MG63 (cell line): ENCODE results near the gene ALOX5AP. TPM values are rescaled to one million over a fixed set of nuclear protein-coding genes. Genes with fewer than 3 reads are reported as not detected.

Experiments used
- DNase-seq: peaks from one replicate; pipeline ENCODE4 v3.0.0-alpha.2; 2020
- H3K27me3 ChIP-seq: fragments of 250-450 bp; sonication (Bioruptor Pico); 2 replicates; pipeline ENCODE4 v1.5.1; 2020; ENCODE audit warnings: mild to moderate bottlenecking, moderate library complexity
- H3K36me3 ChIP-seq: fragments of 250-450 bp; sonication (Bioruptor Pico); 2 replicates; pipeline ENCODE4 v1.5.1; 2020; ENCODE audit warnings: mild to moderate bottlenecking, moderate library complexity
- H3K4me3 ChIP-seq: fragments of 250-450 bp; sonication (Bioruptor Pico); 2 replicates; pipeline ENCODE4 v1.5.1; 2020; ENCODE audit warnings: mild to moderate bottlenecking, moderate library complexity
- H3K9me3 ChIP-seq: fragments of 250-450 bp; sonication (Bioruptor Pico); 2 replicates; pipeline ENCODE4 v1.5.1; 2020; ENCODE audit warnings: mild to moderate bottlenecking, moderate library complexity
- total RNA-seq: library from RNA; depleted of rRNA; stranded (reverse); fragments of >200 nt; shearing (Covaris generic); gene quantifications from 2 replicates; pipeline ENCODE4 v1.2.3, GENCODE V29; 2014; ENCODE audit warnings: low replicate concordance

The ALOX5AP gene
- total RNA-seq, 1 experiment from 2014 or later = not detected

DNA sequence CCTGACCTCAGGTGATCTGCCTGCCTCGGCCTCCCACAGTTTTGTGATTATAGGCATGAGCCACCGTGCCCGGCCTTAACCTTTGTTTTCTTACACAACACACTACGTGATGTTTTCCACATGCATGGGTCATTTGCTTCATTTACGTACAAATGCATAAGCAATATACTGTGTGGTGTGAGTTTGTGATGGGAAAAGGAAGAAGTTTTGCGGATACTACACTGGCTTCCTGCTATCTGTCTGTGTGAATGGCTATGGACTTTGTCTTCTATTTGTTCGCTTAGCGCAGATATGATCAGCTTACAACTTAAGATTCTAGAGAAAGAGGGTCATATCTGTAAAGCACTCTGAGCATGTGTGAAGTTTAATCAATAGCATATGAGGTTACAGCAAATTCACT is 5.5 kb upstream of the ALOX5AP start:
- no peak overlapping the region for H3K4me3 ChIP-seq
- H3K36me3 ChIP-seq = no peaks in the 10 kb centered on the region
- no peak for DNase-seq
- no peaks in the 10 kb centered on the region for H3K27me3 ChIP-seq
- H3K9me3 ChIP-seq = no peaks in the 10 kb centered on the region

DNA sequence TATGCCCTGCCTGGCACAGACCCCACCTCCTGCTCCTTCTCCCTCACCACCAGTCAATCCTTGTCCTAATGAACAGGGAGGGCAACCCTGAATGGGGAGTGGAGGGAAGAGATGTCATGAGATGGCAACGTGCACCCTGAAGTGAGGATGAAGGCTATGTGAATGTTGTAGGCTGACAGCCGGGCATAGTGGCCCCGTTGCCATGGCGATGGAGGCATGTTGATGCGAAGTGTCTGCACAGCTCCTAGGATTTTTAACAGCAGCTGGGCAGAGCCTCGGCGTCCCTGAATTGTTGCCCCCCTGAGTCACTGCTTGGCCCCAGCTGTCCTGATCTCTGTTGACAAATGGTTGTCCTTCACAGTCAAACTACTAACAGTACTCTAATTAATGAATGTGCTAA is 4.8 kb upstream of the ALOX5AP start:
- no peak for DNase-seq

DNA sequence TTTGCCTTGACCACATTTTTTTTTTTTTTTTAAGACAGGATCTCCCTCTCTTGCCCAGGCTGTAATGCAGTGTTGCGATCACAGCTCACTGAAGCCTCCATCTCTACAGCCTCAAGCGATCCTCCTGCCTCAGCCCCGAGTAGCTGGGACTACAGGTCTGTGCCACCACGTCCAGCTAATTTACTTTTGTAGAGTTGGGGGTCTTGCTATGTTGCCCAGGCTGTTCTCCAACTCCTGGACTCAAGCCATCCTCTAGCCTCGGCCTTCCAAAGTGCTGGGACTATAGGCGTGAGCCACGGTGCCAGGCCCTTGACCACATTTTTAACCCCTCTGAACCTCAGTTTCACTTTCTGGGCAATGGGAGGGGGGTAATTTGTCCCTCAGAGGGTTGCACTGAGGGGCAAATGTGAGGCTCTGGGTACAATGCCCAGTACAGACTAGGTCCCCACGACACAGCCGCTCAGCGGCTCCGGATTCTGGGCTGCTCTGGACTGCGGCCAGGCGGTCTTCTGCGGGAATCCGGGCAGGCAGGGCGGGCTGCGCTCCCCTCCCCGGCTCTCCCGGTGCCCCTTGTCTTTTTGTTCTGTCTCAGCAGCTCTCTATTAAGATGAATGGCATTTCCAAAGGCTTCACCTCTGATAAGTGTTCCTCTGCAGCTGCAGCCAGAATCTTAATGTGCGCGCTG is 3.8 kb upstream of the ALOX5AP start:
- no peaks in the 10 kb centered on the region for H3K36me3 ChIP-seq
- H3K27me3 ChIP-seq = peaks cover 2% of the 10 kb centered on the region; the same call in 1 of the 2 replicates
- no peaks in the 10 kb centered on the region for H3K9me3 ChIP-seq
- no peak overlapping the region for H3K4me3 ChIP-seq
- no peak for DNase-seq

More for the DNA sequence above, 4.8 kb upstream of the ALOX5AP start:
- Histone ChIP-seq H3K4me3 (no peak overlapping the region), H3K36me3 (no peaks in the 10 kb centered on the region), H3K27me3 (peaks cover 1% of the 10 kb centered on the region; the same call in 1 of the 2 replicates), H3K9me3 (no peaks in the 10 kb centered on the region)

DNA sequence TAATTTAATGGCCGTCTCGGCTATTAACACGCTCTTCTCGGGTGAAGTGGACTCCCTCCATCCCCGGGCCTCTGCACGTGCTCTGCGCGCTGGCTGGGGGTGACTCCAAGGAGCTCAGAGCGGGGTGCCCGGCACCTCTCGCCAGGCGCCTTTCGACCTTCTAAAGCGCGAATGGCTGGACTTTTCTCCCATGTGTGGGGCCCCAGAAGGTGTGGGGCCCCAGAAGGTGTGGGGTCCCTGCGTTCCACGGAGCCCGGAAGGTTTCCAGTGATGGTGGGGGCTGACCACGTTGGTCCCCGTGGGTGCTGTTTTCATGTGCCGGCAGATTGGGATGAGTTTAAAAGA is 3.3 kb upstream of the ALOX5AP start:
- Histone ChIP-seq H3K36me3 (no peaks in the 10 kb centered on the region), H3K27me3 (peaks cover 2% of the 10 kb centered on the region; the same call in 1 of the 2 replicates), H3K9me3 (no peaks in the 10 kb centered on the region), H3K4me3 (no peak overlapping the region)
- DNase-seq = no peak

DNA sequence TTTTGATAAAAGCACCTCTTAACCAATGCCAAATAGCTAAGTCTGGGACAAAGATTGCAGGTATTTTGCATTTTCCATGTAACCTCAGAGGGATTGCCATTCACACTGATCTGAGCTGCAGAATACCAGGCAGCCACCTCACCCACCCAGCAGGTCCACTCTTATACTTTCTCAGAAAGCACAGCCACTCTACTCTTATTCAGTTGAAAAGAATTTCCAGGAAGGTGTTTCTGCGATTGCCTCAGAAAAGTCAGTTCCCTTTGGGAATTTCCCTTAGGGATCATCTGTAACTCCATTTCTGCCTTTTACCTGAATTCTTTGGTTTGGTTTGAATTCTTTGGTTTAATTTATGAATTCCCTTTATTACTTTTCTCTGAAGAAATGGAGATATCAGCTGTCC is 904 bp upstream of the ALOX5AP start:
- DNase-seq = no peak
- Histone ChIP-seq H3K4me3 (no peak overlapping the region), H3K36me3 (no peaks in the 10 kb centered on the region), H3K27me3 (peaks cover 2% of the 10 kb centered on the region; the same call in 1 of the 2 replicates), H3K9me3 (no peaks in the 10 kb centered on the region)

DNA sequence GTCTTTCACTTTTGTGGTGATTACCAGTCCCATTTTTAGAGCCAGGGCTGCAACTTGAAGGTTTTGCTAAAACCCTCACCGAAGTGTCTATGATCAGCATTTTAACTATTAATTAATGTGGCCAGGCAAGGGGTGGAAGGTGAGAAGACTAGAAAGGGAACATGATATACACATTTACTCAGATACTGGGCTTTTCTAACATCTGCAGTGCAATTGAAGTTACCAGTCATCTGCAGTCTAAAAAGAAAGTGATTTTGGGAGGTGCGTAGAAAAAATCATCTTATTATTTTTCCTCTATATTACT is 481 bp downstream of the ALOX5AP start:
- DNase-seq = no peak
- Histone ChIP-seq H3K27me3 (peaks cover 2% of the 10 kb centered on the region; the same call in 1 of the 2 replicates), H3K36me3 (no peaks in the 10 kb centered on the region), H3K9me3 (no peaks in the 10 kb centered on the region), H3K4me3 (no peak overlapping the region)

DNA sequence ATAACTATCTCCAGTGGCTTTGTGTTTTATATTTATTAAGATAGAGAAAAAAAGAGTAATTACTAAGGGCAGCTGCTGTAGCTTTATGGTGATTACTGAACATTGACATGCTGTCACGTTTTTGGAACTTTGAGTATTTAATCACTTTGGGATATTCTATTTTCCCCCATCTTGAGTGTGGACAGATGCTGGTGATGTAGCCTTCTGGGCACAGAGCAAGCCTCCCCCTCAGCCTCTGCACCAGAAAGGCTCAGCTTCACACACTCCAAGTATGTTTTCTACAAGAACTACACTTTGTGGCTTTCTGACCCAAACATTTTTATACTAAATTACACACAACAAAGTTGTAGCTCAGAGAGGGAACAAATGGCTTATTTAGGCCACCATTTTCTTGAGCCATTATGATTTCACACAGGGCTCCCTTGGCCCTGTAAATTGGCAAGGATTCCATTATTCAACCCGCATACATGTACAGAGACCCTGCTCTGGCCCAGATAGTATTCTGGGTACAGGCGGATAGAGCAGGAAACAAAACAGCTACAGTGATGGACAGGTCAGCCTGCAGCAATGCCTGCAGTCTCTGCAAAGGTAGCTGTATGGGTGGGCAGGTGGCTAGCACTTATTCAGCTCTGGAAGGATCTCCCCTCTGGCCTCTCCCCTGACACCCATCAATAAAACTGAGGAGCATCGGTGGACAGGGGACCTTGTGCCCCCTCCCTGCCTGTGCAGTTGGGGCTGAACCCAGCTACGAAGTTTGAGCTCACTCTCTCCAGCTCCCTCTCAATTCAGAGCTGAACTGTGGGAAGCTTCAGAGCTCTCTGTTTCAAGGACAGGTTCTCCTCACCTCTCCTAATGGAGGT is 1.3 kb downstream of the ALOX5AP start:
- Histone ChIP-seq H3K9me3 (no peaks in the 10 kb centered on the region), H3K27me3 (peaks cover 2% of the 10 kb centered on the region; the same call in 1 of the 2 replicates), H3K36me3 (no peaks in the 10 kb centered on the region), H3K4me3 (no peak overlapping the region)
- no peak for DNase-seq

DNA sequence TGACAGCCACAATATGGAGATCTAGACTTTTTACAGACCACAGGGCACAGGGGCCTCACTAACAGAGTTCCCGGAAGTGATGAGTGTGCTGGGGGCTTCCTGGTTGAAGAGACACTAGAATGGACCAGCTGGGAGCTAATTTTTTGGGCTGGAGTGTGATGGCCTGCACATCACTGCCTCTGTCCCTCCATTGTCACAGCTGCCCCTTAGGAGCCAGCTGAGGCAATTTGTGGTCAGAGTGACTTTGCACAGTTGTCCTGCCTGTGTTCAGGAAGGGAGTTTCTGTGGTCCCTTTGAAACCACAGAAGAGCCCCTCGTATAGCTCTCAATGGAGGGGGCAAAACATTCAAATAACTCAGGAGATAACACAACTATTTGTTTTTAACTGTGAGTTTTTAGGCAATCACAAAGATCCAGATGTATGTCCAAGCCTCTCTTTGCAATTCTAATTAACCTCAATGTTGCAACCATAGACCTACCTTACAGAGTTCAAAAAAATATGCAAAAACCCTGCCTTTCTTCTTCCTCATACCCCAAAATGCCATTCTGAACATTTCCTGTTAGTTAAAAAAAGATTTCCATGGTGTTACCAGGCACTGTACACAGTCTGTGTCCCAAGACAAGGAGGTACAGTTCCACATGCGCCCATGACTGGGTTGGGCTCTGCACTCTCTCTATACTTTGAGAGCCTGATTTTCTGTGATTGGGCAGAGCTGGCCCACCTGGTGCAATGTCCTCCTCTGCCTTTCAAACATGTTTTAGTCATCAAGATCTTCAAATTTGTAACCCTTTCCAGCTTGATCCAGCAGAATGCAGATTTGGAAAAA is 2.4 kb downstream of the ALOX5AP start:
- H3K27me3 ChIP-seq = peaks cover 2% of the 10 kb centered on the region; the same call in 1 of the 2 replicates
- no peak for DNase-seq
- no peaks in the 10 kb centered on the region for H3K36me3 ChIP-seq
- H3K4me3 ChIP-seq = no peak overlapping the region
- H3K9me3 ChIP-seq = no peaks in the 10 kb centered on the region

DNA sequence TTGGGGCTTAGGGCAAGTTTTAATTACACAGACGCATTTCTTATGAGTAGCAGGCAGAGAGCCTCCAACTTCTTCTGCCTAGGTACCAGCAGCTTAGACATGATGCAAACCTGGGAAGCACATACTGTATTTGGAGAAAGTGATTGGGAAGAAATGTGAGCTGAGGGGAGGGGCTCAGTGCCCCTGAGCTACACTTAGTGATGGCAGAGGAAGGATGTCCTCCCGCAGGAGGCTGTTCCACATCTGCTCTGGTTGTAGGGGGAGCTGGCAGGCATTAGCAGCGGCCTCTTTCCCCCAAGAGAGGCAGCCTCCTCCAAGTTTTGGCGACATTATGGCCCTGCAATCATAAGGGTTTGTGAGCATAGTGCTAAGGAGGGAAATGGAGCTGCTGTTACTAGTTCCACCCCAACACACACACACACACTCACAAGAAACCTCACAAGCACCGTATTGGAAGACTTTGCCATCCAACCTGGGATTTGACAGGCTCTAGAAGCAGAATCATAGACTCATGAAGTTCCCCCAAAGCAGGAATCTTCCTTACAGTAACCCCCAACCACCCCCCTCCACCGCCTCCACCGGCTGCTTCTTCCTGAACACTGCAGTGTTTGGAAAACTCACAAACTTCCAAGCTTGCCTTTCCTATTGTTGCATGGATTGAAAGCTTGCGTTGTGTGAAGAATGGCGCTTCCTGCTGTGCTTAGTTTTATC is 3.3 kb downstream of the ALOX5AP start:
- Histone ChIP-seq H3K36me3 (no peaks in the 10 kb centered on the region), H3K9me3 (no peaks in the 10 kb centered on the region), H3K4me3 (no peak overlapping the region), H3K27me3 (peaks cover 2% of the 10 kb centered on the region; the same call in 1 of the 2 replicates)
- DNase-seq = no peak

DNA sequence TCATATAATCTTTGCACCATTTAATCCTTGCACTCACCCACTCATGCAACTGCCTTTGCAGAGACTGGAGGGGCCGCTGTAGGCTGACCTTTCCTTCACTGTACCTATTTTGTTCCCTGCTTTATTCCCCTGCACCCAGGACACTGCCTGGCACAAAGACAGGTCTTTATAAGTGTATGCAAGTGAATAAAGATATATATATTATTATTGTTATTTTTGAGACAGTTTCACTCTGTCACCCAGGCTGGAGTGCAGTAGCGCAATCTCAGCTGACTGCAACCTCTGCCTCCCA is 3.8 kb downstream of the ALOX5AP start:
- Histone ChIP-seq H3K4me3 (no peak overlapping the region), H3K9me3 (no peaks in the 10 kb centered on the region), H3K36me3 (no peaks in the 10 kb centered on the region), H3K27me3 (peaks cover 2% of the 10 kb centered on the region; the same call in 1 of the 2 replicates)
- DNase-seq = no peak

DNA sequence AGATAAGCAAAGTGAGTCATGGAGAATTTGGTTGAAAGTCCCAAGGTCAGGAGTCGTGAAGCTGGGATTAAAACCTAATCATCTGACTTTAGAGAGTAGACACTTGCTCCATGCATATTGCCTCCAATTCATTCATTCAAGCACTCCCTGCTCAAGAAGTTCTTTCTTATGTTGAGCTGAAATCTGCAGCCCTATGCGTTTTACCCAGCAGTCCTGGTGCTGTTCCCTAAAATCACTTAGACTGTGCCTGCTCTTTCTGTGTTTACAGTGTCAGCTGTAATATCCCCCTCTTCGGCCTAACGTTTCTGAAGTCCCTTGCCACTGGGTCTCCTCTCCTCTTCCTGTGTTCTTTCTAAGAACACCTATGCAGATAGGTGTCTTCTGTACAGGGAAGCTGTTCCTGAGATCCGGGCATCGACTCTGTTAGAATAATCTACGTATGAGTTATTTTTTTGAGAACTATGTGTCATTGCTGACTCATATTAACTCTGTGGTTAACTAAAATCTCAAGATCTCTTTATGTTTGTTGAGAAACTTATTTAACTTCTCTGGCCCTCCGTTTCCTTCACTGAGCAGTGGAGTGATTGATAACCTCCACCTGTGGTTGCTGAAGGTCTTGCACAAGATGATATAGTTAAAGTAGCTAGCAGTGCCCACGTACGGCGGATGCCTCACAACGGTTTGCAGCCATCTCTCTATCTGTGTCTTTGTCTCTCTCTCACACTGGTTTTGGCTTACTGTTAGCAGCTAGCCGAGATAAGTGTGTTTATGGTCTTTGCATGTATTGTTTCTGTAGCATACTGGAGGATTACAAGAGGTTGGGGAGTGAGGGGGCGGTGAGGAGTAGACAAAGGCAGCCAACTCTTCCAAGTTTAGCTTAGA is 4.7 kb downstream of the ALOX5AP start:
- Histone ChIP-seq H3K36me3 (no peaks in the 10 kb centered on the region), H3K9me3 (no peaks in the 10 kb centered on the region), H3K4me3 (no peak overlapping the region), H3K27me3 (peaks cover 2% of the 10 kb centered on the region; the same call in 1 of the 2 replicates)
- peak; percentile 75 for DNase-seq

DNA sequence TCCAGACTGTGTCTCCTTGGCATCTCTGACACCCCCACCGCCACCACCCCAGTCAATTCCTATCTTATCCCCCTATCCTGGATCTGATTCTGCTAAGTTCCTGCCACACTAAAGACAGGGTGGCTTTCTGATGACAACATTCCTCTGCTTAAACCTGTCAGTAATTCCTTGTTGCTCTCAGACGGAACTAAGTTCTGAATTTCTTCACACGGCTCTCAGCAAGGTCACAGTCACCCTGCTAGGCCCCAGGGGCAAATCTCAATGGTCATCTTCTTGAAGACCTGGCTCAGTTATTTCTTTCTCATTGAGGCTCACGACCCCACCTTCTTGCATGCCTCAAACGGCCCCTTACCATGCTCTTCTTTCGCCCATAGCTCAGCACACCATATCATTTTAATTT is 7.6 kb downstream of the ALOX5AP start:
- H3K27me3 ChIP-seq = no peaks in the 10 kb centered on the region
- DNase-seq = no peak
- no peaks in the 10 kb centered on the region for H3K36me3 ChIP-seq

DNA sequence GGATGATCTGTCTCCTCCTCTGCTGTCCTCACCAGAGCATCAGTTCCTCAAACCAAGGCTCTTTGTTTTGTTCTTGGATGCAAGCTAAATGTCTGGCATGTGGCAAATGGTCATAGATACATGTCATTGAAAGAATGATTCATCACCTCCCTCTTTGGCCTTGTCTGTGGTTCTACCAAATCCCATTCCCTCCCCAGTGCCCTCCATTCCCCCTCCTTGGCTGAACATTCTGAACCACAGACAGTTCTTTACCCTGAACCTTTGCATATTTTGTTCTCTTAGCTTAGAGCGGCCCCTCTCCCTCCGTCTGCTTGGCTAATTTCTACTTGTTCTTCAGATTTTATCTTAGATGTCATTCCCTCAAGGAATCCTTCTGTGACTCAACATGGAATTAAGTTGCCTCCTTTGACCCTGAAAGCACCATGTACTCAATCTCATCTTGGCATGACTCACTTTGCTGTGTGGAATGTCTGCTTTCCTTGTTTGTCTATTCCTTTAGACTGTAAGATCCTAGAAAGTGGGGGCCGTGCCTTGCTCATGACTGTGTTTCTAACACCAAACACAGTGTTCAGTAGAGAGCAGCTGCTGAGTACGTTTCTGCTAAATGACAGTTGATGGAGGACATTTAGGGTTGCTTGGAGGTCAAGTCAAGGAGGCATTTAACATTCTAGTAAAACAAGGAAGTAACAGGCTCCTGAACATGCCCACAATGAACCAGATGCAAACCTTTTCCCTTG is 8.1 kb downstream of the ALOX5AP start:
- Histone ChIP-seq H3K36me3 (no peaks in the 10 kb centered on the region), H3K9me3 (no peaks in the 10 kb centered on the region), H3K27me3 (no peaks in the 10 kb centered on the region), H3K4me3 (no peak overlapping the region)
- peak; percentile 78 for DNase-seq

More for the DNA sequence above, 7.6 kb downstream of the ALOX5AP start:
- Histone ChIP-seq H3K4me3 (no peak overlapping the region), H3K9me3 (no peaks in the 10 kb centered on the region)

DNA sequence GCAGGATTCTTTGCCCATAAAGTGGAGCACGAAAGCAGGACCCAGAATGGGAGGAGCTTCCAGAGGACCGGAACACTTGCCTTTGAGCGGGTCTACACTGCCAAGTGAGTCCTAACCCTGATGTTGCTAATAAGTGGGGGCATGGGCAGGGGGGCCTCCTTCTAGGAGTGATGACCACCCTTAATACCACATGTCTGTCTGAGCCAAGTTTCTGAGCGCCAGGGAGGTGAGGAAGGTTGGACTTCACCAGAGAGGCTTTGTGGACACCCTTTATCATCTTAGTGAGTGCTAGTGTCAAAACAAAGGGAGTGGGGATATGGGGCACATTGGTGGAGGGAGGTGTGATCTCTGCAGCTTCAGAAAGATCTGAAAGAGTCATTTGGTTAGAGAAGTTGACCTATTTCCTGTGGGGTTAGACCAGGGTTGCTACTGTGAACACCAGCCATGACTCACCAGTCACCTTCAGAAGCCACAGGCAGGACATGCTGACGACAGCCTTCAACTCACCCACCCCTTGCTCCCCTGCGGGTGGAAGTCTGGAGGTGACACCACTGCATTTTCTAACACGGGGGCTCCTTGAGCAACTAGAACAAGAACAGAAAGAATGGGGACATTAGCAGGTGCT is 8.8 kb downstream of the ALOX5AP start:
- Histone ChIP-seq H3K9me3 (no peaks in the 10 kb centered on the region), H3K4me3 (no peak overlapping the region), H3K36me3 (no peaks in the 10 kb centered on the region), H3K27me3 (no peaks in the 10 kb centered on the region)
- no peak for DNase-seq

DNA sequence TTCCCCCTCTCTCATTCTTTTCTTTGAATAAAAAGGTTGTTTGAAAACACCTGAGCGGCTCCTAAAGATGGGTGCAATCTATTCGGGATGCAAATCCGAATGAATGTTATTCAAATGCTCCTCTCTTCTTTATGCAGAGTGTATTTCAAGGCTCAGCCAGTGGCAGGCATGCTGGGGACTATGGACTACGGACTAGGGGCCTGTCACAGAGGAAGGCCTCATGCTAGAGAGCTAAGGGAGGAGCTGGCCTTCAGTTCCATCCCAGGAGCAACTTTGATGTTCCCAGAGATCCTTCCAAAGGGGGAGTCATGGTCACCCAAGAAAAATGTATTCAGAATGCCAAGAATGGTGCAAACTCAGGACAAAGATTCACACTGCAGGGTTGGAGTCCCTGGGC is 9.3 kb downstream of the ALOX5AP start:
- no peak for DNase-seq
- Histone ChIP-seq H3K9me3 (no peaks in the 10 kb centered on the region), H3K4me3 (no peak overlapping the region), H3K27me3 (no peaks in the 10 kb centered on the region), H3K36me3 (no peaks in the 10 kb centered on the region)
